ENCODE results near the gene CDH23.

GRCh38 chr10:71819985-71820384, 423.3 kb downstream of the CDH23 start:
- TF ChIP-seq PREB (CRISPR knock-in tag; IDR thresholded peaks at IDR 0.05; ENCODE audit: borderline replicate concordance) (no peak), CTCF (IDR thresholded peaks at IDR 0.05) (no peak), FOXJ3 (CRISPR knock-in tag; IDR thresholded peaks at IDR 0.05; ENCODE audit: borderline replicate concordance) (no peak), ZBTB43 (CRISPR knock-in tag; IDR thresholded peaks at IDR 0.05) (no peak), JUN (CRISPR knock-in tag; IDR thresholded peaks at IDR 0.05) (no peak), ATF2 (CRISPR knock-in tag; IDR thresholded peaks at IDR 0.05; ENCODE audit: borderline replicate concordance, low read depth) (no peak), HMGA2 (CRISPR knock-in tag; IDR thresholded peaks at IDR 0.05) (no peak), GABPB1 (CRISPR knock-in tag; IDR thresholded peaks at IDR 0.05) (no peak), ESRRA (CRISPR knock-in tag; IDR thresholded peaks at IDR 0.05; ENCODE audit: borderline replicate concordance) (no peak), NR3C1 (CRISPR knock-in tag; conservative IDR thresholded peaks at IDR 0.05; ENCODE audit: low read depth) (no peak)

All from WTC11 (cell line).